ENCODE data around the gene BACE1. TPM values are rescaled to one million over a fixed set of nuclear protein-coding genes. Genes with fewer than 3 reads are reported as not detected.

The BACE1 gene
- total RNA-seq, 2 donors from 2014 or later, result 2.0 to 3.5 TPM

GRCh38 chr11:117300283-117300663 is 15.8 kb downstream of the BACE1 start:
- H3K9me3 ChIP-seq (ENCODE audit: control insufficient read depth, low read length, poor library complexity, severe bottlenecking), result no peaks in the 10 kb centered on the region
- ATAC-seq (no peak), DNase-seq (no peak)
- Mint-ChIP-seq H3K27me3 (peaks cover 24% of the 10 kb centered on the region), H3K27ac (no peak overlapping the region), H3K4me1 (peaks cover 10% of the 10 kb centered on the region), H3K4me3 (no peak overlapping the region), H3K36me3 (ENCODE audit: low read depth) (peaks cover 6% of the 10 kb centered on the region)

- ATAC-seq, result no peak
- no peak for DNase-seq
- Mint-ChIP-seq H3K4me1 (peaks cover 10% of the 10 kb centered on the region), H3K27me3 (peaks cover 23% of the 10 kb centered on the region), H3K27ac (no peak overlapping the region), H3K4me3 (no peak overlapping the region), H3K36me3 (ENCODE audit: low read depth) (peaks cover 5% of the 10 kb centered on the region)
- no peaks in the 10 kb centered on the region for H3K9me3 ChIP-seq (ENCODE audit: control insufficient read depth, low read length, poor library complexity, severe bottlenecking)
Observed at GRCh38 chr11:117299351-117300282, 16.4 kb downstream of the BACE1 start.

- DNase-seq (no peak), ATAC-seq (no peak)
- Mint-ChIP-seq H3K27me3 (peaks cover 14% of the 10 kb centered on the region), H3K4me1 (peaks cover 10% of the 10 kb centered on the region), H3K36me3 (ENCODE audit: low read depth) (peaks cover 3% of the 10 kb centered on the region), H3K27ac (no peak overlapping the region), H3K4me3 (no peak overlapping the region)
- no peaks in the 10 kb centered on the region for H3K9me3 ChIP-seq (ENCODE audit: control insufficient read depth, low read length, poor library complexity, severe bottlenecking)
Observed at GRCh38 chr11:117298195-117298594, 17.9 kb downstream of the BACE1 start.

GRCh38 chr11:117296881-117297280 is 19.2 kb downstream of the BACE1 start:
- Mint-ChIP-seq H3K27ac (peak overlapping the region; percentile 81), H3K4me3 (no peak overlapping the region), H3K27me3 (peaks cover 13% of the 10 kb centered on the region), H3K4me1 (peaks cover 13% of the 10 kb centered on the region), H3K36me3 (ENCODE audit: low read depth) (peaks cover 3% of the 10 kb centered on the region)
- ATAC-seq (no peak), DNase-seq (no peak)
- no peaks in the 10 kb centered on the region for H3K9me3 ChIP-seq (ENCODE audit: control insufficient read depth, low read length, poor library complexity, severe bottlenecking)

- Mint-ChIP-seq H3K4me1 (peaks cover 8% of the 10 kb centered on the region), H3K4me3 (no peak overlapping the region), H3K36me3 (ENCODE audit: low read depth) (no peaks in the 10 kb centered on the region), H3K27me3 (peaks cover 2% of the 10 kb centered on the region), H3K27ac (no peak overlapping the region)
- no peaks in the 10 kb centered on the region for H3K9me3 ChIP-seq (ENCODE audit: control insufficient read depth, low read length, poor library complexity, severe bottlenecking)
- DNase-seq, result no peak
- ATAC-seq, result no peak
Observed at GRCh38 chr11:117295438-117296137, 20.5 kb downstream of the BACE1 start.

GRCh38 chr11:117292616-117293015 is 23.4 kb downstream of the BACE1 start:
- Mint-ChIP-seq H3K27me3 (no peaks in the 10 kb centered on the region), H3K27ac (no peak overlapping the region), H3K4me3 (no peak overlapping the region), H3K4me1 (peaks cover 5% of the 10 kb centered on the region), H3K36me3 (ENCODE audit: low read depth) (peaks cover 5% of the 10 kb centered on the region)
- no peak for ATAC-seq
- no peak for DNase-seq
- no peaks in the 10 kb centered on the region for H3K9me3 ChIP-seq (ENCODE audit: control insufficient read depth, low read length, poor library complexity, severe bottlenecking)

- ATAC-seq, result no peak
- Mint-ChIP-seq H3K36me3 (ENCODE audit: low read depth) (peaks cover 5% of the 10 kb centered on the region), H3K27ac (no peak within 1 kb of the TSS), H3K4me1 (peaks cover 8% of the 10 kb centered on the region), H3K27me3 (no peaks in the 10 kb centered on the region), H3K4me3 (no peak within 1 kb of the TSS)
- no peaks in the 10 kb centered on the region for H3K9me3 ChIP-seq (ENCODE audit: control insufficient read depth, low read length, poor library complexity, severe bottlenecking)
- DNase-seq, result no peak
Observed at GRCh38 chr11:117290809-117291396, 25.2 kb downstream of the BACE1 start, which contains the start of gene BACE1-AS. Gene BACE1-AS, plus strand, starts transcription at chr11:117291346.

- Mint-ChIP-seq H3K27ac (peak overlapping the region; percentile 78), H3K4me3 (no peak overlapping the region), H3K27me3 (no peaks in the 10 kb centered on the region), H3K4me1 (peaks cover 8% of the 10 kb centered on the region), H3K36me3 (ENCODE audit: low read depth) (peaks cover 8% of the 10 kb centered on the region)
- DNase-seq, result no peak
- no peaks in the 10 kb centered on the region for H3K9me3 ChIP-seq (ENCODE audit: control insufficient read depth, low read length, poor library complexity, severe bottlenecking)
- no peak for ATAC-seq
Observed at GRCh38 chr11:117289795-117290194, 26.3 kb downstream of the BACE1 start.

GRCh38 chr11:117287668-117288067 is 28.4 kb downstream of the BACE1 start:
- ATAC-seq, result no peak
- no peaks in the 10 kb centered on the region for H3K27me3 Mint-ChIP-seq
- peaks cover 6% of the 10 kb centered on the region for H3K4me1 Mint-ChIP-seq
- H3K36me3 Mint-ChIP-seq (ENCODE audit: low read depth), result peaks cover 9% of the 10 kb centered on the region
- peak overlapping the region; percentile 68 for H3K27ac Mint-ChIP-seq
- no peaks in the 10 kb centered on the region for H3K9me3 ChIP-seq (ENCODE audit: control insufficient read depth, low read length, poor library complexity, severe bottlenecking)
- DNase-seq, result no peak
- H3K4me3 Mint-ChIP-seq, result no peak overlapping the region

GRCh38 chr11:117286588-117286987 is 29.5 kb downstream of the BACE1 start:
- no peaks in the 10 kb centered on the region for H3K9me3 ChIP-seq (ENCODE audit: control insufficient read depth, low read length, poor library complexity, severe bottlenecking)
- Mint-ChIP-seq H3K27ac (peak overlapping the region; percentile 68), H3K4me1 (peaks cover 15% of the 10 kb centered on the region), H3K36me3 (ENCODE audit: low read depth) (peaks cover 16% of the 10 kb centered on the region), H3K27me3 (no peaks in the 10 kb centered on the region), H3K4me3 (no peak overlapping the region)
- ATAC-seq (no peak), DNase-seq (no peak)

GRCh38 chr11:117284053-117284452 is 32.0 kb downstream of the BACE1 start:
- H3K36me3 Mint-ChIP-seq (ENCODE audit: low read depth), result peaks cover 13% of the 10 kb centered on the region
- no peaks in the 10 kb centered on the region for H3K9me3 ChIP-seq (ENCODE audit: control insufficient read depth, low read length, poor library complexity, severe bottlenecking)
- H3K27me3 Mint-ChIP-seq, result no peaks in the 10 kb centered on the region
- H3K4me1 Mint-ChIP-seq, result peaks cover 34% of the 10 kb centered on the region
- DNase-seq (no peak), ATAC-seq (no peak)
- H3K4me3 Mint-ChIP-seq, result no peak overlapping the region
- H3K27ac Mint-ChIP-seq, result no peak overlapping the region

GRCh38 chr11:117282956-117283355 is 33.1 kb downstream of the BACE1 start:
- peak overlapping the region; percentile 93 for H3K27ac Mint-ChIP-seq
- H3K36me3 Mint-ChIP-seq (ENCODE audit: low read depth), result peaks cover 11% of the 10 kb centered on the region
- ATAC-seq (no peak), DNase-seq (no peak)
- no peaks in the 10 kb centered on the region for H3K27me3 Mint-ChIP-seq
- no peak overlapping the region for H3K4me3 Mint-ChIP-seq
- peaks cover 38% of the 10 kb centered on the region for H3K4me1 Mint-ChIP-seq
- no peaks in the 10 kb centered on the region for H3K9me3 ChIP-seq (ENCODE audit: control insufficient read depth, low read length, poor library complexity, severe bottlenecking)

GRCh38 chr11:117281869-117282268 is 34.2 kb downstream of the BACE1 start:
- peak overlapping the region; percentile 63 for H3K4me3 Mint-ChIP-seq
- peak overlapping the region; percentile 93 for H3K27ac Mint-ChIP-seq
- H3K4me1 Mint-ChIP-seq, result peaks cover 36% of the 10 kb centered on the region

More at GRCh38 chr11:117281869-117282268, 34.2 kb downstream of the BACE1 start:
- H3K27me3 Mint-ChIP-seq, result no peaks in the 10 kb centered on the region
- peaks cover 11% of the 10 kb centered on the region for H3K36me3 Mint-ChIP-seq (ENCODE audit: low read depth)
- DNase-seq (no peak), ATAC-seq (no peak)
- H3K9me3 ChIP-seq (ENCODE audit: control insufficient read depth, low read length, poor library complexity, severe bottlenecking), result no peaks in the 10 kb centered on the region
